GM12878 (cell line): ENCODE measurements around the gene SLC43A3. TPM values are rescaled to one million over a fixed set of nuclear protein-coding genes. Genes with fewer than 3 reads are reported as not detected.
A peak's percentile ranks its signal among the peaks of the same experiment; 100 is the strongest.

Experiments used
- ATAC-seq: fragments of 200-7000 bp; cut with Tn5 transposase; 3 replicates; pipeline ENCODE4 v1.9.1; 2020; ENCODE audit warnings: mild to moderate bottlenecking, moderate library complexity
- BruUV-seq: library from RNA; stranded (reverse); fragments of 400-500 nt; replicated peaks from 2 replicates; lab custom pipeline; 2021; lab: Mats Ljungman, UMichigan
- CTCF ChIA-PET: fragments of 300-600 bp; sonication (Branson Sonifier 250); formaldehyde crosslinking; extraction: SDS; loops from one replicate; lab custom pipeline; 2021; ENCODE audit warnings: inconsistent platforms; lab: Yijun Ruan, JAX
- POLR2A ChIA-PET: fragments of 350-600 bp; formaldehyde crosslinking; extraction: SDS; loops from one replicate; lab custom pipeline; 2021; ENCODE audit warnings: inconsistent platforms; lab: Charles Lee
- RAD21 ChIA-PET: fragments of 300-600 bp; sonication (Branson Sonifier 250); formaldehyde crosslinking; loops from one replicate; lab custom pipeline; 2023; ENCODE audit warnings: antibody characterized with exemption; ENCODE audit not compliant: unreplicated experiment; lab: Charles Lee
- SMC1A ChIA-PET: fragments of 300-600 bp; sonication (Branson Sonifier 250); formaldehyde crosslinking; loops from one replicate; lab custom pipeline; 2023; ENCODE audit not compliant: unreplicated experiment, uncharacterized antibody; lab: Charles Lee
- DNase-seq: peaks from one replicate; pipeline ENCODE4 v3.0.0-alpha.2; 2011; ENCODE audit warnings: low read depth, low spot score
- FAIRE-seq: peaks from 3 replicates; lab custom pipeline; 2011; peaks lifted over from hg19 to GRCh38; lab: Jason Lieb, UNC
- H2AFZ ChIP-seq: 2 replicates; pipeline ENCODE4 v1.6.0; 2011; ENCODE audit warnings: low read depth, low read length, control low read depth; ENCODE audit not compliant: control insufficient read depth
- H3K27ac ChIP-seq: 2 replicates; pipeline ENCODE4 v1.5.1; 2011; ENCODE audit warnings: control low read depth; ENCODE audit not compliant: control insufficient read depth, insufficient read depth
- H3K27me3 ChIP-seq, 2 experiments: replicated peaks in 1 of 2; 2 replicates each; pipeline versions ENCODE4 v1.6.0 to v1.6.1; 2011; ENCODE audit warnings: low read length in 1 of 2; ENCODE audit not compliant: control insufficient read depth in 2 of 2, insufficient read depth in 2 of 2
- H3K36me3 ChIP-seq, 2 experiments: 2 replicates each; pipeline ENCODE4 v1.5.1; 2011; ENCODE audit warnings: low read length in 1 of 2; ENCODE audit not compliant: control insufficient read depth in 2 of 2, insufficient read depth in 2 of 2
- H3K4me1 ChIP-seq: 2 replicates; pipeline ENCODE4 v1.6.1; 2011; ENCODE audit warnings: mild to moderate bottlenecking, low read length, moderate library complexity, mixed read lengths; ENCODE audit not compliant: control insufficient read depth, insufficient read depth
- H3K4me2 ChIP-seq: 2 replicates; pipeline ENCODE4 v1.6.0; 2011; ENCODE audit warnings: control low read depth; ENCODE audit not compliant: control insufficient read depth, insufficient read depth
- H3K4me3 ChIP-seq: fragments of 200-600 bp; sonication (generic); 2 replicates; pipeline ENCODE4 v1.5.1; 2016
- H3K79me2 ChIP-seq: 2 replicates; pipeline ENCODE4 v1.6.0; 2011; ENCODE audit warnings: low read length; ENCODE audit not compliant: control insufficient read depth, insufficient read depth
- H3K9ac ChIP-seq: 2 replicates; pipeline ENCODE4 v1.8.0; 2011; ENCODE audit warnings: low read length, control low read depth, mixed read lengths; ENCODE audit not compliant: control insufficient read depth, insufficient read depth
- H3K9me3 ChIP-seq: replicated peaks from 3 replicates; pipeline ENCODE4 v1.5.1; 2011; ENCODE audit warnings: mild to moderate bottlenecking, low read length; ENCODE audit not compliant: control insufficient read depth, insufficient read depth
- H4K20me1 ChIP-seq: 2 replicates; pipeline ENCODE4 v1.6.0; 2011; ENCODE audit not compliant: control insufficient read depth, insufficient read depth
- CEBPB ChIP-seq, 2 experiments: fragments of 150-350 bp in 1 of 2; IDR thresholded peaks; 2 replicates each; pipeline ENCODE4 v1.6.1; 2012 to 2014; ENCODE audit warnings: low read depth in 2 of 2, low read length in 2 of 2, borderline replicate concordance in 1 of 2, inconsistent platforms in 1 of 2
- CHD2 ChIP-seq: IDR thresholded peaks from 2 replicates; pipeline ENCODE4 v1.6.1; 2011; ENCODE audit warnings: low read depth, low read length, improper control_type of control experiment, borderline replicate concordance
- ESRRA ChIP-seq: IDR thresholded peaks from 2 replicates; pipeline ENCODE4 v1.6.1; 2012; ENCODE audit warnings: mild to moderate bottlenecking, low read length, improper control_type of control experiment
- KLF5 ChIP-seq: fragments of 450-650 bp; IDR thresholded peaks from 2 replicates; pipeline ENCODE4 v1.6.1; 2014; ENCODE audit warnings: mild to moderate bottlenecking; ENCODE audit not compliant: partially characterized antibody
- SRF ChIP-seq, 2 experiments: IDR thresholded peaks; 2 replicates each; pipeline ENCODE4 v1.6.1; 2011; ENCODE audit warnings: low read depth in 2 of 2, low read length in 2 of 2, mild to moderate bottlenecking in 1 of 2, moderate library complexity in 1 of 2
- STAT3 ChIP-seq: IDR thresholded peaks from 2 replicates; pipeline ENCODE4 v1.6.1; 2011; ENCODE audit warnings: low read depth, low read length, improper control_type of control experiment
- YY1 ChIP-seq: IDR thresholded peaks from 2 replicates; pipeline ENCODE4 v1.6.1; 2011; ENCODE audit warnings: low read depth, mild to moderate bottlenecking, low read length
- WGBS: methylation state at CpG from one replicate; pipeline ENCODE4 v1.1.6; 2016; ENCODE audit warnings: low lambda C conversion rate; ENCODE audit not compliant: insufficient replicate concordance, insufficient coverage; ENCODE audit errors: missing lambda C conversion rate; 5-methylcytosine and 5-hydroxymethylcytosine counted together
- in situ Hi-C: fragments of 300-500 bp; cut with MboI; formaldehyde crosslinking; loops from 9 replicates; pipeline ENCODE4 v1.14.3; 2018; ENCODE audit warnings: mixed read lengths
- intact Hi-C: fragments of 100-400 bp; cut with micrococcal nuclease; formaldehyde crosslinking; loops from one replicate; pipeline ENCODE4 v1.14.2; 2022; ENCODE audit not compliant: unreplicated experiment
- polyA plus RNA-seq, 11 experiments: library from polyadenylated mRNA; depleted of rRNA in 4 of 11; unstranded in 6 of 11; stranded (reverse) in 5 of 11; fragments of >200 nt; fragmentation: Nextera tagmentation in 4 of 11; fragmentation: Illumina TruSeq in 1 of 11; extraction: Ambion mirVana in 4 of 11; extraction: Trizol in 1 of 11; gene quantifications; 1 replicate in 1 of 11; 2 replicates in 10 of 11; pipeline versions ENCODE4 v1.2.1 to v1.2.3, GENCODE V29; 2011 to 2016; ENCODE audit warnings: inconsistent platforms in 2 of 11, missing spikeins in 2 of 11, low read depth in 1 of 11
- total RNA-seq, 4 experiments: library from RNA; depleted of rRNA in 3 of 4; stranded (reverse); fragments of >200 nt in 3 of 4; fragmentation: Illumina TruSeq in 1 of 4; extraction: Trizol in 1 of 4; gene quantifications; 2 replicates each; pipeline versions ENCODE4 v1.2.1 to v1.2.3, GENCODE V29; 2013 to 2021
- TF ChIP-seq, protein P1 (sequence below): fragments of 450-650 bp; IDR thresholded peaks from 2 replicates; pipeline ENCODE4 v1.6.1; 2016; ENCODE audit warnings: mild to moderate bottlenecking
- TF ChIP-seq, protein P2 (sequence below): fragments of 450-650 bp; IDR thresholded peaks from 2 replicates; pipeline ENCODE4 v1.6.1; 2017; ENCODE audit warnings: low read depth, mild to moderate bottlenecking, moderate library complexity
- TF ChIP-seq, protein P3 (sequence below): IDR thresholded peaks from 2 replicates; pipeline ENCODE4 v1.6.1; 2012; ENCODE audit warnings: mild to moderate bottlenecking, low read depth, low read length
- TF ChIP-seq, protein P4 (sequence below): fragments of 450-650 bp; IDR thresholded peaks from 2 replicates; pipeline ENCODE4 v1.6.1; 2016; ENCODE audit warnings: mild to moderate bottlenecking

The SLC43A3 gene
- total and polyA plus RNA-seq, 10 of the 15 experiments (the other 5 are each of a cell fraction or from before 2014, with no cell fraction given): 37.5 to 237 (median 132) TPM

DNA sequence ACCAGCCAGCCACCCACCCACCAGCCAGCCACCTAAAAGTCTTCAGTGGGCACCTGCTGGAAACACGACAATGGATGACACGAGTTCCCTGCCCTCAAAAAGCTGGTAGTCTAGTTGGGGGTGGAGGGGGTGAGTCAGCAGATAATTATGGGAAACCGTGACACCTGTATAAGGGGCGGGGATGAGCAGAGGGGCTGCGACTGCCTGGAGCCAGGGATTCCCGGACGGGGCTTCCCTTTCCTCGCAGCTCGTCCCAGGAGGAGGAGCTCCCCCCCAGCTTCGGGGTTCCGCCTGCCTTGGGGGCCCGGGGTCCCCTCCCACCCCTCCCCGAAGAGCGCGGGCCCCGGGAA, 31.1 kb upstream of the SLC43A3 start (continued):
- TF ChIP-seq, protein P1, sequence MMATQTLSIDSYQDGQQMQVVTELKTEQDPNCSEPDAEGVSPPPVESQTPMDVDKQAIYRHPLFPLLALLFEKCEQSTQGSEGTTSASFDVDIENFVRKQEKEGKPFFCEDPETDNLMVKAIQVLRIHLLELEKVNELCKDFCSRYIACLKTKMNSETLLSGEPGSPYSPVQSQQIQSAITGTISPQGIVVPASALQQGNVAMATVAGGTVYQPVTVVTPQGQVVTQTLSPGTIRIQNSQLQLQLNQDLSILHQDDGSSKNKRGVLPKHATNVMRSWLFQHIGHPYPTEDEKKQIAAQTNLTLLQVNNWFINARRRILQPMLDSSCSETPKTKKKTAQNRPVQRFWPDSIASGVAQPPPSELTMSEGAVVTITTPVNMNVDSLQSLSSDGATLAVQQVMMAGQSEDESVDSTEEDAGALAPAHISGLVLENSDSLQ: no peak

GRCh38 chr11:57457643-57458023, 30.7 kb upstream of the SLC43A3 start:
- no peak for FAIRE-seq
- intact Hi-C loops: loop anchor here (1.0 kb wide), 3 partner anchors 23 to 112 kb away; no protein-coding TSS in a partner anchor
- TF ChIP-seq, protein P2, sequence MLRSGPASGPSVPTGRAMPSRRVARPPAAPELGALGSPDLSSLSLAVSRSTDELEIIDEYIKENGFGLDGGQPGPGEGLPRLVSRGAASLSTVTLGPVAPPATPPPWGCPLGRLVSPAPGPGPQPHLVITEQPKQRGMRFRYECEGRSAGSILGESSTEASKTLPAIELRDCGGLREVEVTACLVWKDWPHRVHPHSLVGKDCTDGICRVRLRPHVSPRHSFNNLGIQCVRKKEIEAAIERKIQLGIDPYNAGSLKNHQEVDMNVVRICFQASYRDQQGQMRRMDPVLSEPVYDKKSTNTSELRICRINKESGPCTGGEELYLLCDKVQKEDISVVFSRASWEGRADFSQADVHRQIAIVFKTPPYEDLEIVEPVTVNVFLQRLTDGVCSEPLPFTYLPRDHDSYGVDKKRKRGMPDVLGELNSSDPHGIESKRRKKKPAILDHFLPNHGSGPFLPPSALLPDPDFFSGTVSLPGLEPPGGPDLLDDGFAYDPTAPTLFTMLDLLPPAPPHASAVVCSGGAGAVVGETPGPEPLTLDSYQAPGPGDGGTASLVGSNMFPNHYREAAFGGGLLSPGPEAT: no peak
- TF ChIP-seq STAT3 (no peak), YY1 (no peak), ESRRA (no peak), SRF (IDR thresholded peaks at IDR 0.05; ENCODE audit: low read depth in 2 of 2, low read length in 2 of 2) (no peak), KLF5 (no peak), CHD2 (no peak), CEBPB (IDR thresholded peaks at IDR 0.05; ENCODE audit: borderline replicate concordance in 1 of 2, low read depth in 2 of 2, low read length in 2 of 2) (no peak)
- TF ChIP-seq, protein P3, sequence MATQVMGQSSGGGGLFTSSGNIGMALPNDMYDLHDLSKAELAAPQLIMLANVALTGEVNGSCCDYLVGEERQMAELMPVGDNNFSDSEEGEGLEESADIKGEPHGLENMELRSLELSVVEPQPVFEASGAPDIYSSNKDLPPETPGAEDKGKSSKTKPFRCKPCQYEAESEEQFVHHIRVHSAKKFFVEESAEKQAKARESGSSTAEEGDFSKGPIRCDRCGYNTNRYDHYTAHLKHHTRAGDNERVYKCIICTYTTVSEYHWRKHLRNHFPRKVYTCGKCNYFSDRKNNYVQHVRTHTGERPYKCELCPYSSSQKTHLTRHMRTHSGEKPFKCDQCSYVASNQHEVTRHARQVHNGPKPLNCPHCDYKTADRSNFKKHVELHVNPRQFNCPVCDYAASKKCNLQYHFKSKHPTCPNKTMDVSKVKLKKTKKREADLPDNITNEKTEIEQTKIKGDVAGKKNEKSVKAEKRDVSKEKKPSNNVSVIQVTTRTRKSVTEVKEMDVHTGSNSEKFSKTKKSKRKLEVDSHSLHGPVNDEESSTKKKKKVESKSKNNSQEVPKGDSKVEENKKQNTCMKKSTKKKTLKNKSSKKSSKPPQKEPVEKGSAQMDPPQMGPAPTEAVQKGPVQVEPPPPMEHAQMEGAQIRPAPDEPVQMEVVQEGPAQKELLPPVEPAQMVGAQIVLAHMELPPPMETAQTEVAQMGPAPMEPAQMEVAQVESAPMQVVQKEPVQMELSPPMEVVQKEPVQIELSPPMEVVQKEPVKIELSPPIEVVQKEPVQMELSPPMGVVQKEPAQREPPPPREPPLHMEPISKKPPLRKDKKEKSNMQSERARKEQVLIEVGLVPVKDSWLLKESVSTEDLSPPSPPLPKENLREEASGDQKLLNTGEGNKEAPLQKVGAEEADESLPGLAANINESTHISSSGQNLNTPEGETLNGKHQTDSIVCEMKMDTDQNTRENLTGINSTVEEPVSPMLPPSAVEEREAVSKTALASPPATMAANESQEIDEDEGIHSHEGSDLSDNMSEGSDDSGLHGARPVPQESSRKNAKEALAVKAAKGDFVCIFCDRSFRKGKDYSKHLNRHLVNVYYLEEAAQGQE: no peak
- TF ChIP-seq, protein P4, sequence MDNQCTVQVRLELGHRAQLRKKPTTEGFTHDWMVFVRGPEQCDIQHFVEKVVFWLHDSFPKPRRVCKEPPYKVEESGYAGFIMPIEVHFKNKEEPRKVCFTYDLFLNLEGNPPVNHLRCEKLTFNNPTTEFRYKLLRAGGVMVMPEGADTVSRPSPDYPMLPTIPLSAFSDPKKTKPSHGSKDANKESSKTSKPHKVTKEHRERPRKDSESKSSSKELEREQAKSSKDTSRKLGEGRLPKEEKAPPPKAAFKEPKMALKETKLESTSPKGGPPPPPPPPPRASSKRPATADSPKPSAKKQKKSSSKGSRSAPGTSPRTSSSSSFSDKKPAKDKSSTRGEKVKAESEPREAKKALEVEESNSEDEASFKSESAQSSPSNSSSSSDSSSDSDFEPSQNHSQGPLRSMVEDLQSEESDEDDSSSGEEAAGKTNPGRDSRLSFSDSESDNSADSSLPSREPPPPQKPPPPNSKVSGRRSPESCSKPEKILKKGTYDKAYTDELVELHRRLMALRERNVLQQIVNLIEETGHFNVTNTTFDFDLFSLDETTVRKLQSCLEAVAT: no peak

More at GRCh38 chr11:57457643-57458023, 30.7 kb upstream of the SLC43A3 start:
- peaks cover 20% of the 10 kb centered on the region for H3K4me1 ChIP-seq
- peak overlapping the region; percentile 23; the same call in 1 of the 2 replicates for H2AFZ ChIP-seq
- 2% methylated on average over 7 of the region's 7 CpGs for WGBS
- ChIA-PET SMC1A (interaction anchor here (0.6 to 5.1 kb wide), 21 partner anchors 9 to 185 kb away, joined by 3 to 95 read pairs (median 5); partner anchors contain the start of genes SLC43A1, TIMM10 and TNKS1BP1), RAD21 (interaction anchor here (0.6 to 3.8 kb wide), 28 partner anchors 9 to 187 kb away, joined by 3 to 79 read pairs (median 6); partner anchors contain the start of gene SLC43A1), CTCF (interaction anchor here (0.6 to 9.4 kb wide), 46 partner anchors 8 to 899 kb away, joined by 3 to 321 read pairs (median 6); partner anchors contain the start of genes CLP1, SLC43A1, SSRP1 and TIMM10), POLR2A (interaction anchor here (0.6 to 1.2 kb wide), 5 partner anchors 23 to 130 kb away, joined by 3 to 5 read pairs (median 4); no protein-coding TSS in a partner anchor)
- peak; percentile 48 for ATAC-seq
- H3K27me3 ChIP-seq: peaks cover 5 to 9% of the 10 kb centered on the region in 2 experiments
- in situ Hi-C loops: no loop called here
- H3K36me3 ChIP-seq: no peaks in the 10 kb centered on the region
- no peaks in the 10 kb centered on the region for H3K9me3 ChIP-seq
- H3K4me3 ChIP-seq: no peak overlapping the region
- no peak for DNase-seq
- H3K9ac ChIP-seq: no peak overlapping the region
- 0 out of 2 replicates have a peak, but pooled peaks cover 2% of the 10 kb centered on the region for H4K20me1 ChIP-seq
- H3K79me2 ChIP-seq: no peaks in the 10 kb centered on the region
- H3K27ac ChIP-seq: no peak overlapping the region
- peak overlapping the region; percentile 92 for H3K4me2 ChIP-seq
- no TSS peak for BruUV-seq
